ENCODE results near the gene PRPF40B. TPM values are rescaled to one million over a fixed set of nuclear protein-coding genes. Genes with fewer than 3 reads are reported as not detected.

The PRPF40B gene
- total RNA-seq, 1 experiment from 2014 or later: 33.3 TPM

DNA sequence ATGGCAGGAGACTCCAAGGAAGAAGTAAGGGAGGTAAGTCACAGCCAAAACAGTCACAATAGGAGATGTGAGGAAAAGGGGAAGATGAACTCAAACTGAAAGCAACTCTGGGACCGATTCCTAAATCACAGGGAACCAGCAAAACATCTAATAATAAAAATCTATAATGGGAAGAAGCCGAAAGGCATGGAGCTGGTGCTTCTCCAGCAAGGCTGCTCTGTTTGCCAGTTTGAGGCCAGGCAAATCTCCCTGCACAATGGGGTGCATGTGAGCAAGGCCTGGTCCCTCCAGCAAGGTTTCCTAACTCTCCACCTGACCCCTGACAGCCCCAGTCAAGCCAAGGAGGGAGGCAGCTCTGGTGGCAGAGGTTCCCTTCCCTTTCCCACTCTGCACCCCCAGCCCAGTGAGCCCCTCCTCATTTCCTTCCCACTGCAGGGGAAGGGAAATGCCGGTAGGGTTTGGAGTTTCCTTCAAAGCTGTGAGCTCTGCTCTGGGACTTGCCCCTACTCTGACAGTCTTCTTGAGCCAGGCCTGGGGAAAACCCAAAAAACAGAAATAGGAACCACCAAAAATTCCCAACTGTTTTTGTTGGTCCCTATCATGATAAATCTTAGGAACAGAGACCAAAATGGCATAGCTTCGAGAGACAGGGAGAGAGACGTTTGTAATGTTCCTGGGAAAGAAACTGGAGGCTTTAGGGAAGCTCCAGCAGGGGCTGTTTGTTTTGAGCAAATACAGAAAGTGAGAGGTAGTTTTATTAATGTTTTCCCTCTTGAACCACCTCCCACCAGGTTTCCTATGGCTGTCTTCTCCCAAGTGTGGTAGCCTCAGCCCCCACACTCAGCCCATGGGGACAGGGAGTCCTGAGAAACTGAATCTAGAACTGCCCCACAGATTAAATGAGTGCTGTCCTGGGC, 49.2 kb downstream of the PRPF40B start:
- H3K9me3 Mint-ChIP-seq (ENCODE audit: unreplicated experiment): no peaks in the 10 kb centered on the region
- Histone ChIP-seq H3K4me3 (ENCODE audit: low read depth, low read length) (no peak overlapping the region), H3K9me3 (no peaks in the 10 kb centered on the region), H3K4me1 (no peaks in the 10 kb centered on the region), H3K36me3 (ENCODE audit: control insufficient read depth, insufficient read depth, low read length) (no peaks in the 10 kb centered on the region), H3K27me3 (replicated peaks; ENCODE audit: control insufficient read depth, insufficient read depth, low read length) (no peaks in the 10 kb centered on the region)
- no TSS peak for BruUV-seq (replicated peaks)
- POLR2A ChIA-PET: no interaction called here
- CTCF ChIA-PET: interaction anchor here (0.6 to 1.3 kb wide), 3 partner anchors 10 to 49 kb away, joined by 3 read pairs; partner anchors contain the start of gene PRPF40B
- no peaks in the 10 kb centered on the region for H3K4me1 Mint-ChIP-seq (ENCODE audit: low read depth, unreplicated experiment)
- intact Hi-C loops (cut with micrococcal nuclease; ENCODE audit: unreplicated experiment): no loop called here
- H3K27me3 Mint-ChIP-seq (ENCODE audit: insufficient read depth, unreplicated experiment): no peaks in the 10 kb centered on the region
- H3K27ac Mint-ChIP-seq (ENCODE audit: unreplicated experiment): no peak overlapping the region
- DNase-seq: no peak
- no peaks in the 10 kb centered on the region for H3K36me3 Mint-ChIP-seq (ENCODE audit: insufficient read depth, unreplicated experiment)
- no peak overlapping the region for H3K4me3 Mint-ChIP-seq (ENCODE audit: unreplicated experiment)
- TF ChIP-seq, protein P1, sequence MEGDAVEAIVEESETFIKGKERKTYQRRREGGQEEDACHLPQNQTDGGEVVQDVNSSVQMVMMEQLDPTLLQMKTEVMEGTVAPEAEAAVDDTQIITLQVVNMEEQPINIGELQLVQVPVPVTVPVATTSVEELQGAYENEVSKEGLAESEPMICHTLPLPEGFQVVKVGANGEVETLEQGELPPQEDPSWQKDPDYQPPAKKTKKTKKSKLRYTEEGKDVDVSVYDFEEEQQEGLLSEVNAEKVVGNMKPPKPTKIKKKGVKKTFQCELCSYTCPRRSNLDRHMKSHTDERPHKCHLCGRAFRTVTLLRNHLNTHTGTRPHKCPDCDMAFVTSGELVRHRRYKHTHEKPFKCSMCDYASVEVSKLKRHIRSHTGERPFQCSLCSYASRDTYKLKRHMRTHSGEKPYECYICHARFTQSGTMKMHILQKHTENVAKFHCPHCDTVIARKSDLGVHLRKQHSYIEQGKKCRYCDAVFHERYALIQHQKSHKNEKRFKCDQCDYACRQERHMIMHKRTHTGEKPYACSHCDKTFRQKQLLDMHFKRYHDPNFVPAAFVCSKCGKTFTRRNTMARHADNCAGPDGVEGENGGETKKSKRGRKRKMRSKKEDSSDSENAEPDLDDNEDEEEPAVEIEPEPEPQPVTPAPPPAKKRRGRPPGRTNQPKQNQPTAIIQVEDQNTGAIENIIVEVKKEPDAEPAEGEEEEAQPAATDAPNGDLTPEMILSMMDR (IDR thresholded peaks at IDR 0.05; ENCODE audit: insufficient read depth in 1 of 2, low read depth in 1 of 2, low read length in 1 of 2, severe bottlenecking in 1 of 2, unreplicated experiment in 1 of 2): no peak

DNA sequence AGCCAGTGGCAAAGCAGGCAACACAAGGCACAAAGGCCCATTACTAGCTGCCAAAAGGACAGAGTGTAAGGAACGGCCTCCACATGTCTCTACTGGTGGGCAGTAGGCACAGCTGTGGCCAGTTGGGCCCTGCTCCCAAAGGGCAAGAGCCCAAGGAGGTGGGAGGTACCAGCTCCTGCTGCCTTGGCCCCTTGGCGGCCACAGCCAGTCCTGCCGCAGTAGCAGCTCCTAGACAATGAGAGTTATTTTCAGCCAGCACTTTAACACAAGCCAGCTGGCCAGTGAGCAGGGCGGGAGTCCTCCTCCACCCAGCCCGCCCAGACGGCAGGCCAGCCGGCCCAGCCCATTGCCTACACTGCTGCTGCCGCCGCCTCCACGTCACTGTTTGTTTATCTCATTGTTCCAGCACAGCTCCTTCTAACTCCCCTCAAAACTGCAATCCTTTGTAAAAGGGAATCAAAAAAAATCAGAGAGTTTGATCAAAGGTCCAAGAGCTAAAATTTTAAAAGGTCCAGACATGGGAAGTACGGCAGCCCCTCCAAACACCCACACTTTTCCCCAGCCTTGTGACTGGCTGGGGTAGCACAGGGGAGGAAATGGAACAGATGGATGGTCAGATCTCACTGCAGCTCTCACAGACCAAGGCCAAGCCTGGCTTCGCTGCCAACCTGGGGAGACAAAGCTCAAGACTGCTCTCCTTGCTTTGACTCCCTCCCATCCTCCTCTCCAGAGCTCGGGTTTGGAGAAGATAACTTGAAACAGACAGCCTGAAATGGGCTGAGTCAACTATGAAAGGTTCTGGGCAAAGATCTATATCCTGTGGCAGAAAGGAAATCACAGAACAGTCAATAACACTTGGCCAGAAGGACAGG, 50.3 kb downstream of the PRPF40B start:
- Mint-ChIP-seq H3K4me1 (ENCODE audit: low read depth, unreplicated experiment) (no peaks in the 10 kb centered on the region), H3K27me3 (ENCODE audit: insufficient read depth, unreplicated experiment) (no peaks in the 10 kb centered on the region), H3K4me3 (ENCODE audit: unreplicated experiment) (no peak overlapping the region), H3K27ac (ENCODE audit: unreplicated experiment) (no peak overlapping the region), H3K36me3 (ENCODE audit: insufficient read depth, unreplicated experiment) (no peaks in the 10 kb centered on the region), H3K9me3 (ENCODE audit: unreplicated experiment) (no peaks in the 10 kb centered on the region)
- H3K9me3 ChIP-seq: no peaks in the 10 kb centered on the region
- TF ChIP-seq, protein P1 (IDR thresholded peaks at IDR 0.05; ENCODE audit: insufficient read depth in 1 of 2, low read depth in 1 of 2, low read length in 1 of 2, severe bottlenecking in 1 of 2, unreplicated experiment in 1 of 2): no peak
- H3K27me3 ChIP-seq (replicated peaks; ENCODE audit: control insufficient read depth, insufficient read depth, low read length): no peaks in the 10 kb centered on the region
- ChIA-PET POLR2A (interaction anchor here (0.6 kb wide), 1 partner anchor 96 kb away, joined by 3 read pairs; no protein-coding TSS in a partner anchor), CTCF (interaction anchor here (0.6 to 1.3 kb wide), 3 partner anchors 9 to 73 kb away, joined by 3 read pairs; partner anchors contain the start of gene PRPF40B)
- H3K4me3 ChIP-seq (ENCODE audit: low read depth, low read length): no peak overlapping the region
- no TSS peak for BruUV-seq (replicated peaks)
- no peaks in the 10 kb centered on the region for H3K36me3 ChIP-seq (ENCODE audit: control insufficient read depth, insufficient read depth, low read length)
- H3K4me1 ChIP-seq: no peaks in the 10 kb centered on the region
- peak in 1 of 2 experiments; percentile 24 for DNase-seq
- intact Hi-C loops (cut with micrococcal nuclease; ENCODE audit: unreplicated experiment): no loop called here
